SU-DHL-6 (cell line): ENCODE data around the gene PDZD2.

ENCODE experiments used
- H2AFZ ChIP-seq: fragments of 200-600 bp; sonication (generic); 2 replicates; pipeline ENCODE4 v1.6.1; 2014; ENCODE audit warnings: low read depth, mild to moderate bottlenecking, moderate library complexity, mixed read lengths, antibody characterized with exemption, low read length; ENCODE audit not compliant: severe bottlenecking
- H3F3A ChIP-seq: fragments of 200-600 bp; shearing (Covaris generic); 2 replicates; pipeline ENCODE4 v1.6.0; 2016; ENCODE audit warnings: antibody characterized with exemption, mild to moderate bottlenecking; ENCODE audit not compliant: insufficient read depth
- H3K27ac ChIP-seq: fragments of 200-600 bp; sonication (generic); 2 replicates; pipeline ENCODE4 v1.5.1; 2016; ENCODE audit warnings: low read depth, mild to moderate bottlenecking, low read length, moderate library complexity, mixed read lengths
- H3K27me3 ChIP-seq: fragments of 200-600 bp; sonication (generic), shearing (Covaris generic); 2 replicates; pipeline ENCODE4 v1.6.0; 2014; ENCODE audit warnings: mild to moderate bottlenecking, low read length
- H3K36me3 ChIP-seq: fragments of 200-600 bp; sonication (generic); 2 replicates; pipeline ENCODE4 v1.6.1; 2014; ENCODE audit warnings: mild to moderate bottlenecking, low read length, mixed read lengths
- H3K4me2 ChIP-seq: fragments of 300-600, 200-600 bp; shearing (Covaris generic), sonication (generic); 2 replicates; pipeline ENCODE4 v1.6.0; 2014; ENCODE audit warnings: low read length, low read depth, mild to moderate bottlenecking; ENCODE audit not compliant: poor library complexity, severe bottlenecking
- H3K4me3 ChIP-seq: fragments of 200-600 bp; sonication (generic); 2 replicates; pipeline ENCODE4 v1.5.1; 2014; ENCODE audit warnings: antibody characterized with exemption, low read length, mild to moderate bottlenecking, mixed read lengths; ENCODE audit not compliant: insufficient read depth, poor library complexity, severe bottlenecking
- H3K79me2 ChIP-seq: fragments of 200-600 bp; sonication (generic); 2 replicates; pipeline ENCODE4 v1.6.1; 2014; ENCODE audit warnings: mild to moderate bottlenecking, low read length, moderate library complexity; ENCODE audit not compliant: insufficient read depth
- H3K9ac ChIP-seq: fragments of 200-600 bp; sonication (generic); 2 replicates; pipeline ENCODE4 v1.7.0; 2014; ENCODE audit warnings: mild to moderate bottlenecking, low read length
- H3K9me2 ChIP-seq: fragments of 200-600 bp; sonication (generic); replicated peaks from 2 replicates; pipeline ENCODE4 v1.6.1; 2014; ENCODE audit warnings: low read length; ENCODE audit not compliant: insufficient read depth
- H3K9me3 ChIP-seq: fragments of 200-600 bp; sonication (generic); 2 replicates; pipeline ENCODE4 v1.6.1; 2014; ENCODE audit warnings: low read length, mixed read lengths; ENCODE audit not compliant: insufficient read depth
- H4K20me1 ChIP-seq: fragments of 200-600 bp; sonication (generic); 2 replicates; pipeline ENCODE4 v1.6.1; 2014; ENCODE audit warnings: low read depth, mild to moderate bottlenecking, antibody characterized with exemption, low read length, moderate library complexity, mixed read lengths
- EZH2phosphoT487 ChIP-seq: fragments of 200-600 bp; sonication (generic), shearing (Covaris generic); conservative IDR thresholded peaks from 2 replicates; pipeline ENCODE4 v1.6.1; 2018; ENCODE audit warnings: mild to moderate bottlenecking, antibody characterized with exemption, low read length, moderate library complexity, mixed read lengths
- TF ChIP-seq, protein P1 (sequence below): fragments of 200-600 bp; sonication (generic); IDR thresholded peaks from one replicate; pipeline ENCODE4 v1.5.1; 2017; ENCODE audit warnings: antibody characterized with exemption, mild to moderate bottlenecking, low read length, moderate library complexity; ENCODE audit not compliant: insufficient read depth, poor library complexity, severe bottlenecking

Gene PDZD2

DNA sequence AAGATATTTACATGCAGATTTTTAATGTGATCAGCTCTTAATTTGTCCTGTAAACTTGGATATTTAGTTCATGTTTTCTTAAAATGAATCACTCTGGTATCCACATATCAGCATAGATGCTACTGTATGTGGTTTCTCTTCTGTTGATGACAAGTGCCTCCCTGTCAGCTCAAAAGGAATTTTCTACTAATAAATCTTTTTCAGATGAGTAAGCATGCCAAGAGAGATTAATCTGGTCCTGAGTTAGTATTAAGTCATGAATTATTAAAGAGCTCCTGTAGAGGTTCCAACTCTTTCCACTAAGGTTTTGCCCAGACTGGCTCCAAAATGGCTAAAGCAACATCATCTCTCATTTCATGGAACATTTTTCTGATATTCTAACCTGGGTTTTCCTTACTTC is 406.0 kb downstream of the PDZD2 start:
- Histone ChIP-seq H3K4me3 (no peak overlapping the region), H3K9me3 (no peaks in the 10 kb centered on the region; the same call in 1 of the 2 replicates), H3K27me3 (no peaks in the 10 kb centered on the region), H3K9me2 (no peaks in the 10 kb centered on the region), H3F3A (no peaks in the 10 kb centered on the region), H2AFZ (no peak overlapping the region), H3K79me2 (no peaks in the 10 kb centered on the region), H3K4me2 (no peak overlapping the region), H3K27ac (no peak overlapping the region), H3K9ac (no peak overlapping the region), H4K20me1 (no peaks in the 10 kb centered on the region), H3K36me3 (no peaks in the 10 kb centered on the region)
- TF ChIP-seq, protein P1, sequence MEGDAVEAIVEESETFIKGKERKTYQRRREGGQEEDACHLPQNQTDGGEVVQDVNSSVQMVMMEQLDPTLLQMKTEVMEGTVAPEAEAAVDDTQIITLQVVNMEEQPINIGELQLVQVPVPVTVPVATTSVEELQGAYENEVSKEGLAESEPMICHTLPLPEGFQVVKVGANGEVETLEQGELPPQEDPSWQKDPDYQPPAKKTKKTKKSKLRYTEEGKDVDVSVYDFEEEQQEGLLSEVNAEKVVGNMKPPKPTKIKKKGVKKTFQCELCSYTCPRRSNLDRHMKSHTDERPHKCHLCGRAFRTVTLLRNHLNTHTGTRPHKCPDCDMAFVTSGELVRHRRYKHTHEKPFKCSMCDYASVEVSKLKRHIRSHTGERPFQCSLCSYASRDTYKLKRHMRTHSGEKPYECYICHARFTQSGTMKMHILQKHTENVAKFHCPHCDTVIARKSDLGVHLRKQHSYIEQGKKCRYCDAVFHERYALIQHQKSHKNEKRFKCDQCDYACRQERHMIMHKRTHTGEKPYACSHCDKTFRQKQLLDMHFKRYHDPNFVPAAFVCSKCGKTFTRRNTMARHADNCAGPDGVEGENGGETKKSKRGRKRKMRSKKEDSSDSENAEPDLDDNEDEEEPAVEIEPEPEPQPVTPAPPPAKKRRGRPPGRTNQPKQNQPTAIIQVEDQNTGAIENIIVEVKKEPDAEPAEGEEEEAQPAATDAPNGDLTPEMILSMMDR: no peak
- TF ChIP-seq EZH2phosphoT487: no peak

DNA sequence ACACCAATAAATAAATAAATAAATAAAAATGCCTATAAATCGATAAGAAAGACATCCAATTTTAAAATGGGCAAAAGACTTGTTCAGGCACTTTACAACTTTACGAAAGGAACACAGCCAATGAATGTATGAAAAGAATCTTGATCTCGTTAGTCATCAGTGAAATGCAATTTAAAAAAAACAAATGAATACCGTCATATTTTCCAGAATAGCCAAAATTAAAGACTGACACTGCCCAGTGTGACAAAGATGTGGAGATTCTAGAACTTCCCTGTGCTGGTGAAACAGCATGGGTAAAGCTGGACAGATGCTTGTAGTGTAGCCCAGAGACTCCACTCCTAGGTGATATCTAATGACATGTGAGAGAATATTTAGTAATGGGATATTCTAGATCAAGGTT is 408.1 kb downstream of the PDZD2 start:
- Histone ChIP-seq H3K36me3 (no peaks in the 10 kb centered on the region), H3K9me3 (no peaks in the 10 kb centered on the region), H3K9ac (no peak overlapping the region), H2AFZ (no peak overlapping the region), H3K27me3 (no peaks in the 10 kb centered on the region), H3F3A (no peaks in the 10 kb centered on the region), H4K20me1 (no peaks in the 10 kb centered on the region), H3K79me2 (no peaks in the 10 kb centered on the region), H3K4me3 (no peak overlapping the region), H3K9me2 (no peaks in the 10 kb centered on the region), H3K4me2 (no peak overlapping the region), H3K27ac (no peak overlapping the region)
- no peak for TF ChIP-seq EZH2phosphoT487
- TF ChIP-seq, protein P1: no peak

DNA sequence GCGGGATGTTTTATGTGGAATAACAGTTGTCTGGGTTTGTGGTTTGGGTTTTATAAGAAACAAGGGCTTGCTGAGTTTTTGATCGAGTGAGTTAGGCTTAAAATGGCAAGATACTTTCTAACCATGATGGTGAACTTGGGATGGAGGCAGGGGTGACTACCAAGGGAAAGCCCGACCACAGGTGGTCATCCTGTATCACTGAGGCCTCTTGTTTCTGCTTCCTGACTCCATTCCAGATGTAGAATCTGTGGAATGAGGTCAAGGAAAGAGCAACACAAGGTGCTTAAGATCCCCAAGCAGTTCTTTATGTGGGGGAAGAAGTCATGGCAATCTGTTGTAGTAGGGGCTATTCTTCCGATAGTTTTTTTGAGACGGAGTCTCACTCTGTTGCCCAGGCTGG is 412.9 kb downstream of the PDZD2 start:
- Histone ChIP-seq H3K36me3 (no peaks in the 10 kb centered on the region), H2AFZ (no peak overlapping the region), H3K9ac (no peak overlapping the region), H3F3A (no peaks in the 10 kb centered on the region), H3K27ac (no peak overlapping the region), H3K9me2 (no peaks in the 10 kb centered on the region), H3K4me3 (no peak overlapping the region), H3K79me2 (no peaks in the 10 kb centered on the region), H4K20me1 (no peaks in the 10 kb centered on the region), H3K9me3 (no peaks in the 10 kb centered on the region), H3K27me3 (no peaks in the 10 kb centered on the region), H3K4me2 (no peak overlapping the region)
- TF ChIP-seq, protein P1: no peak
- no peak for TF ChIP-seq EZH2phosphoT487
